KOPT-K1 (cell line): ENCODE data around the gene CDC42EP1.
"Not testable (repeated sequence)": the region's sequence is repeated elsewhere in the genome, so short reads cannot be mapped to it uniquely, and the experiment has no call there.

Experiments used
- H3K27ac ChIP-seq: fragments of 200-600 bp; sonication (generic); 2 replicates; pipeline ENCODE4 v1.5.1; 2016; ENCODE audit warnings: antibody characterized with exemption, mild to moderate bottlenecking, low read depth, low read length; ENCODE audit not compliant: poor library complexity, severe bottlenecking
- H3K36me3 ChIP-seq: fragments of 200-600 bp; sonication (generic); 2 replicates; pipeline ENCODE4 v1.5.1; 2017; ENCODE audit warnings: antibody characterized with exemption, mild to moderate bottlenecking, low read length, moderate library complexity; ENCODE audit not compliant: insufficient read depth
- H3K9me3 ChIP-seq: fragments of 200-600 bp; sonication (generic); 2 replicates; pipeline ENCODE4 v1.5.1; 2017; ENCODE audit warnings: antibody characterized with exemption, low read length, mild to moderate bottlenecking; ENCODE audit not compliant: insufficient read depth, poor library complexity, severe bottlenecking

The CDC42EP1 gene

GRCh38 chr22:37546437-37547250, 13.6 kb upstream of the CDC42EP1 start:
- no peak overlapping the region for H3K27ac ChIP-seq
- H3K36me3 ChIP-seq, result no peaks in the 10 kb centered on the region
- no peaks in the 10 kb centered on the region for H3K9me3 ChIP-seq

- H3K27ac ChIP-seq, result no peak overlapping the region
- no peaks in the 10 kb centered on the region for H3K9me3 ChIP-seq
- H3K36me3 ChIP-seq, result no peaks in the 10 kb centered on the region
Observed at GRCh38 chr22:37547251-37547741, 13.0 kb upstream of the CDC42EP1 start.

DNA sequence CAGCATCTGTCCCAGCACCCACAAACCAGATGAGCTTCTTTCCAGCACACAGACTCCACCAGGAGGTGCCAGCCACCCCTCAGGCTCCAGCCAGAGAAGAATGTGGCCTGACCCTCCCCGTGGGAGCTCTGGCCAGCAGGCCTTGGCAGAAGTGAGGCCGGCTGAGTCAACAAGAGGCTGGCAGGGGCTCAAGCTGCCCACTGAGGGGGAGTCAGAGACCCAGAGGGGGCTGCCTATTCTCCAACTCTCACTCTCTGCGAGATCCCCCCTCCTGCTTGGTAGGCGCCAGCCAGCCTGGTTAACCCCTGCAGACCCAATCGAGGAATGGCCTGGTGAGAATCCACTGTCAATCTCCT, 10.6 kb upstream of the CDC42EP1 start:
- Histone ChIP-seq H3K9me3 (no peaks in the 10 kb centered on the region), H3K27ac (no peak overlapping the region), H3K36me3 (no peaks in the 10 kb centered on the region)

GRCh38 chr22:37550921-37551320, 9.4 kb upstream of the CDC42EP1 start:
- H3K27ac ChIP-seq, H3K36me3 ChIP-seq, H3K9me3 ChIP-seq: not testable (repeated sequence)

DNA sequence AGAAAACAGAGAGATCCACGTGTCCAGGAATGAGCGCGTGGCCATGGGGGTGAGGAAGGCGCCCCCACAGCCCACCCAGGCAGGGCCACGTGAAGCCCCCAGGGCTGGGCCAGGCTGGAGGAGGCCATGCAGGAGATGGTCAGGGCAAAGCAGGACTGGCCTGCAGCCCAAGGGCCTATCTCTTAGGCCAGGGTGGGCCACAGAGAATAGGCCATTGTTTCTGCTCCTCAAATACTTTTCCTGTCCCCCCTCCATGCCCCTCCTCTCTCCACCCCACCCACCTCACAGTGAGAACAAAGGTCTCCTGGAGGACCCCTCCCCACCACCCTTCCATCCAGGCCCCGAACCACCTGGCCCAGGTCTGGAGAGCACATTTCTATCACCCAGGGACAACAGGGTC, 8.3 kb upstream of the CDC42EP1 start:
- no peak overlapping the region for H3K27ac ChIP-seq
- no peaks in the 10 kb centered on the region for H3K36me3 ChIP-seq
- H3K9me3 ChIP-seq, result no peaks in the 10 kb centered on the region

DNA sequence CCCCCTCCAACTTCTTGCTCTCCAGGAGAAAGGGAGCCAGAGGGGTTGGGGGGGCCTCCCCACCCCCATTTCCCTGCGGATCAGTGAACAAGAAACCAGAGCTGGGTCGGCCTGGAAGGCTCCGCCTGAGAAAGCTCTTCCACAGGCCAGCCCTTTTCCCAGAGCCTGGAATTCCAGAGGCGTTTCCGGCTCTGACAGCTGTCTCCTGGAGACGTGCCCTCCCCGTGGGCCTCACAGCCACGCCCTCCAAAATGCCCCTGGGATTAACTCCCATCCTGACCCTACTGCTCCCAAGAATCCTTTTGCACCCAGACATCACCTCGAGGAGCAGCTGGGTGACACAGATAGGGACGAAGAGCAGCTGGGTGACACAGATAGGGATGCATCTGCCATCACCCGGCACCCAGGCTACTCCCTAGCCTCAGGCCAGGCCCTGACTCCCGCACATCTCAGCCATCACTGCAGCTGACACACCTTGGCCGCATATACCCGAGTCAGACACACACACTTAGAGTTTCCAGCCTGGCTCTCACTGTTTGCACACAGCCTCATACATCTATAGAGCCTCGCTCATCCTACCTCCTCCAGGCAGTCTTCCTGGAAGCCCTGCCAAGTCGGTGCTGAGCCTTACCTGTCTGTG, 7.6 kb upstream of the CDC42EP1 start:
- Histone ChIP-seq H3K27ac (no peak overlapping the region), H3K9me3 (no peaks in the 10 kb centered on the region), H3K36me3 (no peaks in the 10 kb centered on the region)

GRCh38 chr22:37553725-37554124, 6.6 kb upstream of the CDC42EP1 start:
- Histone ChIP-seq H3K27ac (no peak overlapping the region), H3K9me3 (no peaks in the 10 kb centered on the region), H3K36me3 (no peaks in the 10 kb centered on the region)

DNA sequence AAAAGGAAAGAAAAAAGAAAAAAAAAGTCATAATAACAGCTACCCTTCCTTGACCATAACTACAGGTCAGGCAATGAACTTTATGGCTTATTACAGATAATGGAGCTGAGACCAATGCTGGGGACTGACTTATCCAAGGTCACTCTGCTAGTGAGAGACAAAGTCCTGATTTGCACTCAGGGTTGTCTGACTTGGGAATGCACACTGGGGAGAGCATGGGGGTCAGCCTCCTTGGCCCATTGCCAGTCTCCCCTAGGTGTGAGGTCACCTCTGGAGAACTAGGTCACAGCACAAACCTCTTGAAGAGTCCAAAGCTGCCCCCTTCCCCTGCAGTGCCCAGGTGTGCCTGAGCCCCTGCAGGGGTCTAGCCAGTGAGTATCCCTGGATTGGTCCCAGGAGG, 5.3 kb upstream of the CDC42EP1 start:
- H3K36me3 ChIP-seq, result no peaks in the 10 kb centered on the region
- H3K9me3 ChIP-seq, result no peaks in the 10 kb centered on the region
- no peak overlapping the region for H3K27ac ChIP-seq

- no peak overlapping the region for H3K27ac ChIP-seq
- no peaks in the 10 kb centered on the region for H3K36me3 ChIP-seq
- H3K9me3 ChIP-seq, result no peaks in the 10 kb centered on the region
Observed at GRCh38 chr22:37556710-37557109, 3.6 kb upstream of the CDC42EP1 start.

DNA sequence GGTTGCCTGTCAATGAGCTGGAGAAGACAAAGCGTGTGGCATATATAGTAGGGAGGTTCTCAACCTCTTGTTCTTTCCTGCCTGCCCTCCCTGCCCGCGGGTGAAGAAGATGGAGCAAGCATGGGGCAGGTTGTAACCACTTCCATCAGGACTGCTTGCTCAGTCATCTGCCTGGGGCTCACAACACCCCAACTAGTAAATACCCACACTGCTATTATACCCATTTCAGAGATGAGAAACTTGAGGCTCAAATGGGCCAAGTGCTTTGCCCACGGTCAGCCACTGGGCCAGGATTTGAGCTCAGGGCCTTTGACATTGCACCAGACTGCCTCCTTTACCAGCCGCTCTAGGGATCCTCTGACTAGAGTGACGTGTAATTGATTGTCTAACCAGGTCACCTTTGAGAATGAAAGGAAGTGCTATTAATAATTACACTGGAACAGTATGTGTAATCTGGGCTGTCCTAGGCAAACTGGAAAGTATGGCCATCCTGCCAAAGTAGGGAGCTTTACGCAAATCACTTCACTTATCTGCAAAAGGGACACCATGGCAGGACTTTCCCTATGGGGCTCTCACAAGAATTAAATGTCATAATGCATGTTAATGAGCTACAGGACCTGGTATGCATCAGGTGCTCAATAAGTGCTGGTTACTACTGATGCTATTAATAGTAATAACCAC, 2.8 kb upstream of the CDC42EP1 start:
- no peak overlapping the region for H3K27ac ChIP-seq

DNA sequence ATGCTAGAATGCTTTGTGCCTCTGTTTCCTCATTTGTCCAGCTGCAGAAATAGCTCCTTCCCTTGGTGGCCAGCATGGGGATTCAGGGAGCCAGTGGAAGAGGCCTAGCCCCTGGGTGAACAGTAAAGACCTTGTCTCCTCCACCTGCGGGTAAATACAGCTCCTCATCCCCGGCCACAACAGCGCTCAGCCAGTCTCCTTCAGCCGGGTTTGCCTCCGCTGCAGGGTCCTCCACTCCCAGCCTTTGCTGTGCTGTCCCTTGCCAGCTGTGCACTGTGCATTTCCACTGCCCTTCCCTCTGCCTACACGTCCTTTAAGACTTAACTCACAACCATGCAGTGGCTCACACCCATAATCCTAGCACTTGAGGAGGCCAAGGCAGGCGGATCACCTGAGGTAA, 1.5 kb upstream of the CDC42EP1 start:
- no peak overlapping the region for H3K27ac ChIP-seq
- no peaks in the 10 kb centered on the region for H3K9me3 ChIP-seq
- no peaks in the 10 kb centered on the region for H3K36me3 ChIP-seq

More for the DNA sequence above, 2.8 kb upstream of the CDC42EP1 start:
- no peaks in the 10 kb centered on the region for H3K36me3 ChIP-seq
- no peaks in the 10 kb centered on the region for H3K9me3 ChIP-seq

- Histone ChIP-seq H3K9me3 (no peaks in the 10 kb centered on the region), H3K36me3 (no peaks in the 10 kb centered on the region), H3K27ac (no peak overlapping the region)
Observed at GRCh38 chr22:37559521-37559900, 769 bp upstream of the CDC42EP1 start.

DNA sequence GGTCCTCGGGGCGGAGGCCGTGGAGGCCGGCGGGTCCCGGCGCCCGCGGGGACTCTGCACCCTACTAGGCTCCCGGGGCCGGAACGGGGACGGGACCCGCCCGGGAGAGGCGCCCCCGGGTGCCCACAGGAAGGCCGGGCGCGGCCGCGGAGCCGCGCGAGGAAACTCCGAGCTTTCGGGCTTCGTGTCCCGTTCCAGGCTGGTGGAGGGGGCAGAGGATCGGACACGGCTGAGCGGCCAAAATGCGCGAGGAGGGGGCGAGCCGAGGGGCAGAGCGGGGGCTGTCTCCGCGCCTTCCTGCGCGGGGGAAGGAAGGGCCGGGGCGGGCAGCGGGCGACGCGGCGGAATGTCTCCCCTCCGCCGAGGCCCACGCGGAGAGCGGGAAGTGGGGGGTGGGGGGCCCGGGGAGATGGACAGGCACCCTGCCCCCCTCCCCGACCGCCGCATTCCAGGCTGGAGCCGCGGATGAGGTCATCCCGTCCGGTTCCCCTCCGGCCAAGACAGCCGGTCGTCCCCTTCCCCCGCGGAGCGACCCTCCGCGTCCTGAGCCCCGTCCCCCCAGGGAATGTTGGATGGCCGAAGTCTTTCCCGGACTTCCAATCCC, 430 bp downstream of the CDC42EP1 start:
- Histone ChIP-seq H3K36me3 (no peaks in the 10 kb centered on the region), H3K27ac (no peak overlapping the region), H3K9me3 (no peaks in the 10 kb centered on the region)

DNA sequence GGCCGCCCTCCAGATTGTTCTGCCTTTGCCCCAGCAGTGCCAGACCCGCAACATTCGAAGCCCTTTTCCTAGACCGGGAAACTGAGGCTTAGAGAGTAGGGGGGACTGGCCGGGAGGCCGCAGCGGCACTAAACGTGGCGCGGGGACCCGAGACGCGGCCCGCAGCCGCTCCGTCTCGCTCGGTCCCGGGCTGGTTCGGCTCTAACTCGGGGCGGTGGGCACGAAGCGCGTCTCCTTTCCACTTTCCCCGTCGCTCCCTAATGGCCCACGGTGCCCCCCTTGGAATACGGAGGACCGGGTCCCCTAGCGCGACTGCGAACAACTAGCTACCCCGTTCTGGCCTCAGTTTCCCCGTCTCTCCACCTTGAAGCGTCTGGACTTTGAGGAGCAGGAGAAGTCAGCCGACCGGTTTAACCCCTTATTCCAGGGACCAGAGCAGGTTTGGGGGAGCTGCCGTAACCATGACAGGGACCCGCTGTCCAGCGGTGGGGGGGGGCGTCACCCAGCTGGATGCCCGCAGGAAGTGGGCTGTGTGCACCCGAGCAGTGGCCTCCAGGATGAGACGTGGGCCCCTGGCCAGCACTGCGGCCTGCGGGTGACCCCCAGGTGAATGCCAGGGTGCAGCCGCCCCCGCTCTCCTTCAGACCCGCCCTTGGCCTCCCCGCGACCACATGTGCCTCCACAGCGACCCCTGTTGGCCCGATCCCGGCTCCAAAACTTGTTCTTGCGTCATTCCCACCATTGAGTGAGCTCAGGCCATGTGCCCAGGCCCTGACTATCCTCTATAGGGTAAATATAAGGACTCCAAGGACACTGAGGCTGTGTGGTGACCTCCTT, 1.1 kb downstream of the CDC42EP1 start:
- Histone ChIP-seq H3K36me3 (no peaks in the 10 kb centered on the region), H3K9me3 (no peaks in the 10 kb centered on the region), H3K27ac (no peak overlapping the region)
